Uterus (tissue), 2 donors: ENCODE measurements around the gene CNTNAP5.

Experiments
- POLR2A ChIP-seq, 2 donors: fragments of 450-650 bp; IDR thresholded peaks; one replicate each; pipeline ENCODE4 v1.6.1; 2016; ENCODE audit warnings: antibody characterized with exemption in 2 of 2, mild to moderate bottlenecking in 1 of 2, moderate library complexity in 1 of 2
- TF ChIP-seq, protein P1 (sequence below), 4 experiments: fragments of 200-600 bp in 2 of 4; fragments of 450-650 bp in 2 of 4; sonication (generic) in 2 of 4; IDR thresholded peaks; one replicate each; pipeline ENCODE4 v1.5.1; 2016 to 2019; ENCODE audit warnings: antibody characterized with exemption in 4 of 4, mild to moderate bottlenecking in 2 of 4, moderate library complexity in 1 of 4

DNA sequence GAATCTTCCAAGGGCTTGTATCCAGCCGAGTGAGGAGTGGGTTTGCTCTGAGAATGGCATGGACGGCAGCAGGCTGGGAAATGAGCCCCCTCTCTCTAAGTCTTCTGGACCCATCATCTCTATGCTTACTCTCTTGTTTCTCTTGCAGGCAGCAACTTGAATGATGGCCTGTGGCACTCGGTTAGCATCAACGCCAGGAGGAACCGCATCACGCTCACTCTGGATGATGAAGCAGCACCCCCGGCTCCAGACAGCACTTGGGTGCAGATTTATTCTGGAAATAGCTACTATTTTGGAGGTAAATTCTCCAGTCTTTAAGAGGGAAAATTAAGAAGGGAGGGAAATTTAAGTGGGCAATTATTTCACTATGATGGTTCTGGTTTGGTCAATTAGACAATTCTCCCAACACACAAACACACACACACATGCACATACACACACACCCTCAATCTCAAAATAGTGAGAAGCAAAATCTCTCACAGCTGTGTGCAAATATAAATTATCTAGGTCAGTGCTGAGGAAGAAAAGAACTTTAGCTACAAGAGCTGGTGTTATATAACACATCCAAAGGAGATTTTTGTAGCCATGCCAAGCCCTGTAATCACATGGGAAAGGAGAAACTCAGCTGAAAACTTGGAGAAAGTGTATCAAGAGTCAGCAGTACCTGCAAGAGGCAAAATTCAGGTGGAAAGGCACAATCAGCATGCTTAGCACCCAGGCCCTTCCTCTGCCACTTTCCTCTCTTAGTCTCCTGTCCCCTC lies 499.2 kb downstream of the CNTNAP5 start:
- TF ChIP-seq, protein P1, sequence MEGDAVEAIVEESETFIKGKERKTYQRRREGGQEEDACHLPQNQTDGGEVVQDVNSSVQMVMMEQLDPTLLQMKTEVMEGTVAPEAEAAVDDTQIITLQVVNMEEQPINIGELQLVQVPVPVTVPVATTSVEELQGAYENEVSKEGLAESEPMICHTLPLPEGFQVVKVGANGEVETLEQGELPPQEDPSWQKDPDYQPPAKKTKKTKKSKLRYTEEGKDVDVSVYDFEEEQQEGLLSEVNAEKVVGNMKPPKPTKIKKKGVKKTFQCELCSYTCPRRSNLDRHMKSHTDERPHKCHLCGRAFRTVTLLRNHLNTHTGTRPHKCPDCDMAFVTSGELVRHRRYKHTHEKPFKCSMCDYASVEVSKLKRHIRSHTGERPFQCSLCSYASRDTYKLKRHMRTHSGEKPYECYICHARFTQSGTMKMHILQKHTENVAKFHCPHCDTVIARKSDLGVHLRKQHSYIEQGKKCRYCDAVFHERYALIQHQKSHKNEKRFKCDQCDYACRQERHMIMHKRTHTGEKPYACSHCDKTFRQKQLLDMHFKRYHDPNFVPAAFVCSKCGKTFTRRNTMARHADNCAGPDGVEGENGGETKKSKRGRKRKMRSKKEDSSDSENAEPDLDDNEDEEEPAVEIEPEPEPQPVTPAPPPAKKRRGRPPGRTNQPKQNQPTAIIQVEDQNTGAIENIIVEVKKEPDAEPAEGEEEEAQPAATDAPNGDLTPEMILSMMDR (IDR thresholded peaks at IDR 0.05): no peak
- TF ChIP-seq POLR2A (IDR thresholded peaks at IDR 0.05): no peak
